Measurements from ENCODE around the gene NEDD4. TPM values are rescaled to one million over a fixed set of nuclear protein-coding genes. Genes with fewer than 3 reads are reported as not detected.

NEDD4 gene
- total RNA-seq, 4 donors from 2014 or later, result 36.3 to 87.1 (median 72.3) TPM

DNA sequence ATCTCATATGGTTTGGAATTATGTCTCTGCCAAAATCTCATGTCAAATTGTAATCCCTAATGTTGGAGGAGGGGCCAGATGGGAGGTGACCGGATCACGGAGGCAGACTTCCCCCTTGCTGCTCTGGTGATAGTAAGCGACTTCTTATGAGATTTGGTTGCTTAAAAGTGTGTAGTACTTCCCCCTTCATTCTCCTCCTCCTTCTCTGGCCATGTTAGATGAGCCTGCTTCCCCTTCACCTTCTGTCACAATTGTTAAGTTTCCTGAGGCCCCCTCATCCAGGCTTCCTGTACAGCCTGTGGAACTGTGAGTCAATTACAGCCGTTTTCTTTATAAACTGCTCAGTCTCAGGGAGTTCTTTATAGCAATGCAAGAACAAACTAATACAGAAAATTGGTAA, 51.1 kb downstream of the NEDD4 start:
- Histone ChIP-seq H3K27ac (no peak overlapping the region), H3K4me3 (no peak overlapping the region), H3K9me3 (no peaks in the 10 kb centered on the region), H3K27me3 (no peaks in the 10 kb centered on the region), H3K36me3 (peaks cover 0 to 23% (median 0%) of the 10 kb centered on the region in 3 donors), H3K4me1 (no peaks in the 10 kb centered on the region)
- no peak for DNase-seq
- TF ChIP-seq POLR2A (IDR thresholded peaks at IDR 0.05), result no peak
- TF ChIP-seq, protein P1, sequence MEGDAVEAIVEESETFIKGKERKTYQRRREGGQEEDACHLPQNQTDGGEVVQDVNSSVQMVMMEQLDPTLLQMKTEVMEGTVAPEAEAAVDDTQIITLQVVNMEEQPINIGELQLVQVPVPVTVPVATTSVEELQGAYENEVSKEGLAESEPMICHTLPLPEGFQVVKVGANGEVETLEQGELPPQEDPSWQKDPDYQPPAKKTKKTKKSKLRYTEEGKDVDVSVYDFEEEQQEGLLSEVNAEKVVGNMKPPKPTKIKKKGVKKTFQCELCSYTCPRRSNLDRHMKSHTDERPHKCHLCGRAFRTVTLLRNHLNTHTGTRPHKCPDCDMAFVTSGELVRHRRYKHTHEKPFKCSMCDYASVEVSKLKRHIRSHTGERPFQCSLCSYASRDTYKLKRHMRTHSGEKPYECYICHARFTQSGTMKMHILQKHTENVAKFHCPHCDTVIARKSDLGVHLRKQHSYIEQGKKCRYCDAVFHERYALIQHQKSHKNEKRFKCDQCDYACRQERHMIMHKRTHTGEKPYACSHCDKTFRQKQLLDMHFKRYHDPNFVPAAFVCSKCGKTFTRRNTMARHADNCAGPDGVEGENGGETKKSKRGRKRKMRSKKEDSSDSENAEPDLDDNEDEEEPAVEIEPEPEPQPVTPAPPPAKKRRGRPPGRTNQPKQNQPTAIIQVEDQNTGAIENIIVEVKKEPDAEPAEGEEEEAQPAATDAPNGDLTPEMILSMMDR (IDR thresholded peaks at IDR 0.05), result no peak

DNA sequence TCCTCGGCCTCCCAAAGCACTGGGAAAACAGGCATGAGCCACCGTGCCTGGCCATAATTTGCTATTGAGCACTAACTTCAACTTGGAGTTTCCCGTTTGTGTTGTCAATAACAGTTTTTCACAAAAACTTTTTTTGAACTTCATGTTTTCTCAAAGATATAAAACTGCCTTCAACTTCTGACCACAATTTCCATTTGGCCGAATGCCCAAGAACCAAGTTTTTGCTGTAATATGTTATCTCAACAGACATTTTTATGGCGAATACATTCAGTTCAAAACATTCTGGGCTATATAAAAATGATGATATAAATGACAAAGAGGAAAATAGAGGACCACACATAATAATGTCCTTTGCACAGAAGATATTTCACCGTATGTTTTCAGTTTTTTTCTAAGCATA, 56.4 kb downstream of the NEDD4 start:
- no peak for TF ChIP-seq POLR2A (IDR thresholded peaks at IDR 0.05)
- TF ChIP-seq, protein P1 (IDR thresholded peaks at IDR 0.05), result no peak
- no peak overlapping the region for H3K4me3 ChIP-seq
- H3K4me1 ChIP-seq, result no peaks in the 10 kb centered on the region
- H3K36me3 ChIP-seq, result peaks cover 0 to 7% (median 0%) of the 10 kb centered on the region in 3 donors
- H3K9me3 ChIP-seq, result no peaks in the 10 kb centered on the region
- DNase-seq, result no peak
- H3K27me3 ChIP-seq, result no peaks in the 10 kb centered on the region
- no peak overlapping the region for H3K27ac ChIP-seq

GRCh38 chr15:55928955-55929354, 64.5 kb downstream of the NEDD4 start:
- DNase-seq, result no peak
- no peak for TF ChIP-seq POLR2A (IDR thresholded peaks at IDR 0.05)
- TF ChIP-seq, protein P1 (IDR thresholded peaks at IDR 0.05), result no peak
- Histone ChIP-seq H3K4me3 (no peak overlapping the region), H3K36me3 (no peaks in the 10 kb centered on the region), H3K4me1 (no peaks in the 10 kb centered on the region), H3K9me3 (no peaks in the 10 kb centered on the region), H3K27ac (no peak overlapping the region), H3K27me3 (no peaks in the 10 kb centered on the region)

DNA sequence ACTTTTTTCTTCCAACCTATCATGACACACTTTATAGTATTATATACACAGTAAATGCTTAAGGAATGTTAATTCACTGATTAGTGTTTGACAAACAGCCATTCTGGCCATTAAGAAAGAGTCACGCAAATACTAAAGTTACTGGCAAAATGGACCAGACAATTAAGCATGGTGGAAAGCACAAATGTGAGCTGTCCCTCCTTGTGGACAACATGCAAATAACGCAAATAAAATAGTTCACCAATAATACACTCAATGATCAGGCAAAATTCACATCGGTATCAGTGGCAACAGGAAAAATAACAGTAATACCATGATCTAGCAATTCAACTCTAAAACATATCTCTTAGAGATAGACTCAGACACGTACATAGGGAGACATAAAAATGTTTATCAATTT, 71.7 kb downstream of the NEDD4 start:
- no peak overlapping the region for H3K27ac ChIP-seq

DNA sequence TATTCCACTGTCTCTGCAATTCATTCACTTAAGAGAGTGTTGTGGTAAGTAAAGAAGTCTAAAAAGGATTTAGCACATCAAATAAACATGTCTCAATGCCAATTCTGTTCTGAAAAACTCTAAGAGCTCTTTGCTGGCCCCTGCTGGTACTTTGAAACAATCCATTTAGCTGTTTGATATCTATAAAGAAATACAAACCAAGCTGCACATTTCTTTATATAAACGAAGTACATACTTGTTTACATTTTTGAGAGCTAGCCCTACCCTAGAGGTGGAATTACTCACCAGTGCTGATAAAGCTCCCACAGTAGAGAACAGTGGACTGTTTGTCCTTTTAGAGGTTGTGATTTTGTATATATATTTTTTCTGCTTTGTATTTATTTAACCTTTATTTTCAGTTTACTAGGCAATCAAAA, 75.5 kb downstream of the NEDD4 start:
- Histone ChIP-seq H3K36me3 (no peaks in the 10 kb centered on the region), H3K4me1 (no peaks in the 10 kb centered on the region), H3K27me3 (no peaks in the 10 kb centered on the region), H3K9me3 (no peaks in the 10 kb centered on the region), H3K27ac (no peak overlapping the region), H3K4me3 (no peak overlapping the region)
- DNase-seq, result no peak
- no peak for TF ChIP-seq POLR2A (IDR thresholded peaks at IDR 0.05)
- TF ChIP-seq, protein P1 (IDR thresholded peaks at IDR 0.05), result peak in 4 of 6 experiments; percentile 52 to 62 (median 56)

More for the DNA sequence above, 71.7 kb downstream of the NEDD4 start:
- no peaks in the 10 kb centered on the region for H3K27me3 ChIP-seq
- no peak for TF ChIP-seq POLR2A (IDR thresholded peaks at IDR 0.05)
- TF ChIP-seq, protein P1 (IDR thresholded peaks at IDR 0.05), result no peak
- peaks cover 0 to 3% (median 0%) of the 10 kb centered on the region in 3 donors for H3K36me3 ChIP-seq
- no peaks in the 10 kb centered on the region for H3K9me3 ChIP-seq
- no peak overlapping the region for H3K4me3 ChIP-seq
- no peaks in the 10 kb centered on the region for H3K4me1 ChIP-seq
- DNase-seq, result no peak

All from Peyer's patch (tissue), 4 donors.